HUES6 (cell line): ENCODE results near the gene ZNF566.

Source experiments
- H3K27ac ChIP-seq: 2 replicates; pipeline ENCODE4 v1.7.0; 2013; ENCODE audit warnings: low read depth, mild to moderate bottlenecking, low read length, inconsistent platforms
- H3K27me3 ChIP-seq: 2 replicates; pipeline ENCODE4 v1.6.1; 2013; ENCODE audit warnings: low read length; ENCODE audit not compliant: control insufficient read depth, insufficient read depth
- H3K36me3 ChIP-seq: 2 replicates; pipeline ENCODE4 v1.6.1; 2013; ENCODE audit warnings: low read length; ENCODE audit not compliant: control insufficient read depth, insufficient read depth
- H3K4me1 ChIP-seq: 2 replicates; pipeline ENCODE4 v1.6.1; 2013; ENCODE audit warnings: low read length; ENCODE audit not compliant: control insufficient read depth, insufficient read depth
- H3K4me3 ChIP-seq: 2 replicates; pipeline ENCODE4 v1.5.1; 2013; ENCODE audit warnings: low read depth, low read length
- H3K9ac ChIP-seq: one replicate; pipeline ENCODE4 v1.6.1; 2013; ENCODE audit warnings: mild to moderate bottlenecking, low read length
- H3K9me3 ChIP-seq: 2 replicates; pipeline ENCODE4 v1.6.1; 2013; ENCODE audit warnings: low read depth, low read length; ENCODE audit not compliant: control insufficient read depth, insufficient read depth

ZNF566 gene

GRCh38 chr19:36449059-36449670, 40.2 kb downstream of the ZNF566 start:
- peaks cover 45% of the 10 kb centered on the region for H3K36me3 ChIP-seq
- no peak overlapping the region for H3K9ac ChIP-seq
- no peaks in the 10 kb centered on the region for H3K4me1 ChIP-seq
- no peaks in the 10 kb centered on the region for H3K27me3 ChIP-seq
- no peak overlapping the region for H3K4me3 ChIP-seq
- H3K9me3 ChIP-seq = peaks cover 63% of the 10 kb centered on the region
- no peak overlapping the region for H3K27ac ChIP-seq

- H3K4me1 ChIP-seq = no peaks in the 10 kb centered on the region
- H3K4me3 ChIP-seq = no peak overlapping the region
- peaks cover 24% of the 10 kb centered on the region for H3K9me3 ChIP-seq
These were observed 48.0 kb downstream of the ZNF566 start for GRCh38 chr19:36441339-36441738.

GRCh38 chr19:36436531-36436930, 52.8 kb downstream of the ZNF566 start:
- Histone ChIP-seq H3K9me3 (peaks cover 9% of the 10 kb centered on the region; the same call in 1 of the 2 replicates), H3K36me3 (no peaks in the 10 kb centered on the region), H3K27me3 (no peaks in the 10 kb centered on the region), H3K27ac (no peak overlapping the region), H3K9ac (no peak overlapping the region), H3K4me1 (no peaks in the 10 kb centered on the region), H3K4me3 (no peak overlapping the region)

More at GRCh38 chr19:36441339-36441738, 48.0 kb downstream of the ZNF566 start:
- Histone ChIP-seq H3K27me3 (no peaks in the 10 kb centered on the region), H3K9ac (no peak overlapping the region), H3K27ac (no peak overlapping the region), H3K36me3 (no peaks in the 10 kb centered on the region)

- Histone ChIP-seq H3K4me3 (no peak overlapping the region), H3K9me3 (peaks cover 18% of the 10 kb centered on the region; the same call in 1 of the 2 replicates), H3K9ac (no peak overlapping the region), H3K4me1 (no peaks in the 10 kb centered on the region), H3K36me3 (no peaks in the 10 kb centered on the region), H3K27ac (no peak overlapping the region), H3K27me3 (peaks cover 22% of the 10 kb centered on the region; the same call in 1 of the 2 replicates)
These were observed 65.4 kb downstream of the ZNF566 start for GRCh38 chr19:36423925-36424324.

GRCh38 chr19:36421749-36422481, 67.4 kb downstream of the ZNF566 start:
- no peaks in the 10 kb centered on the region for H3K36me3 ChIP-seq
- H3K27me3 ChIP-seq = peaks cover 24% of the 10 kb centered on the region; the same call in 1 of the 2 replicates
- H3K4me1 ChIP-seq = no peaks in the 10 kb centered on the region
- H3K4me3 ChIP-seq = peak overlapping the region; percentile 60; the same call in 1 of the 2 replicates
- peaks cover 18% of the 10 kb centered on the region; the same call in 1 of the 2 replicates for H3K9me3 ChIP-seq
- H3K27ac ChIP-seq = no peak overlapping the region
- H3K9ac ChIP-seq = no peak overlapping the region

- no peaks in the 10 kb centered on the region for H3K4me1 ChIP-seq
- H3K36me3 ChIP-seq = no peaks in the 10 kb centered on the region
- no peak overlapping the region for H3K27ac ChIP-seq
- H3K9me3 ChIP-seq = peaks cover 14% of the 10 kb centered on the region; the same call in 1 of the 2 replicates
- H3K9ac ChIP-seq = no peak overlapping the region
- peak overlapping the region; percentile 60; the same call in 1 of the 2 replicates for H3K4me3 ChIP-seq
- peaks cover 24% of the 10 kb centered on the region; the same call in 1 of the 2 replicates for H3K27me3 ChIP-seq
These were observed 68.2 kb downstream of the ZNF566 start for GRCh38 chr19:36420961-36421748.

GRCh38 chr19:36418287-36419001, 70.9 kb downstream of the ZNF566 start, which contains the start of gene ZFP82:
ZFP82 (minus strand) TSS chr19:36418644; CDS start chr19:36409789, 8,855 bp downstream.
- Histone ChIP-seq H3K27ac (0 out of 2 replicates have a peak within 1 kb of the TSS, but pooled peaks have one; percentile 26), H3K9me3 (peaks cover 7% of the 10 kb centered on the region; the same call in 1 of the 2 replicates), H3K36me3 (no peaks in the 10 kb centered on the region), H3K9ac (peak within 1 kb of the TSS; percentile 50), H3K27me3 (peaks cover 24% of the 10 kb centered on the region; the same call in 1 of the 2 replicates), H3K4me3 (peak within 1 kb of the TSS; percentile 82), H3K4me1 (no peaks in the 10 kb centered on the region)

- peak overlapping the region; percentile 82 for H3K4me3 ChIP-seq
- H3K27me3 ChIP-seq = peaks cover 24% of the 10 kb centered on the region; the same call in 1 of the 2 replicates
- H3K27ac ChIP-seq = no peak overlapping the region
- peaks cover 11% of the 10 kb centered on the region; the same call in 1 of the 2 replicates for H3K9me3 ChIP-seq
- H3K9ac ChIP-seq = peak overlapping the region; percentile 50
- H3K4me1 ChIP-seq = no peaks in the 10 kb centered on the region
- no peaks in the 10 kb centered on the region; the same call in 1 of the 2 replicates for H3K36me3 ChIP-seq
These were observed 71.5 kb downstream of the ZNF566 start for GRCh38 chr19:36417752-36418286.

GRCh38 chr19:36409841-36410240, 79.5 kb downstream of the ZNF566 start:
- peaks cover 10% of the 10 kb centered on the region; the same call in 1 of the 2 replicates for H3K9me3 ChIP-seq
- no peaks in the 10 kb centered on the region for H3K4me1 ChIP-seq
- no peak overlapping the region for H3K9ac ChIP-seq
- peaks cover 45% of the 10 kb centered on the region for H3K36me3 ChIP-seq
- no peak overlapping the region for H3K4me3 ChIP-seq
- no peak overlapping the region for H3K27ac ChIP-seq
- no peaks in the 10 kb centered on the region for H3K27me3 ChIP-seq

GRCh38 chr19:36408101-36408500, 81.3 kb downstream of the ZNF566 start:
- Histone ChIP-seq H3K9ac (no peak overlapping the region), H3K4me3 (no peak overlapping the region), H3K4me1 (no peaks in the 10 kb centered on the region), H3K9me3 (peaks cover 7% of the 10 kb centered on the region; the same call in 1 of the 2 replicates), H3K27ac (no peak overlapping the region), H3K36me3 (peaks cover 56% of the 10 kb centered on the region), H3K27me3 (no peaks in the 10 kb centered on the region)
